ENCODE data around the gene CACNA1S. TPM values are rescaled to one million over a fixed set of nuclear protein-coding genes. Genes with fewer than 3 reads are reported as not detected.

Gene CACNA1S
- total RNA-seq, 1 experiment from 2014 or later = not detected

- no peak for DNase-seq (ENCODE audit: low read depth)
Observed at GRCh38 chr1:201063145-201063544, 49.1 kb downstream of the CACNA1S start.

GRCh38 chr1:201062511-201063091 lies 49.6 kb downstream of the CACNA1S start:
- DNase-seq (ENCODE audit: low read depth) = no peak

- no peak for DNase-seq (ENCODE audit: low read depth)
Observed at GRCh38 chr1:201061886-201062285, 50.3 kb downstream of the CACNA1S start.

- no peak for DNase-seq (ENCODE audit: low read depth)
Observed at GRCh38 chr1:201061049-201061448, 51.2 kb downstream of the CACNA1S start.

- DNase-seq (ENCODE audit: low read depth) = no peak
Observed at GRCh38 chr1:201060586-201060985, 51.6 kb downstream of the CACNA1S start.

GRCh38 chr1:201059871-201060555 lies 52.2 kb downstream of the CACNA1S start:
- DNase-seq (ENCODE audit: low read depth) = no peak

- no peak for DNase-seq (ENCODE audit: low read depth)
Observed at GRCh38 chr1:201059401-201059800, 52.8 kb downstream of the CACNA1S start.

- DNase-seq (ENCODE audit: low read depth) = no peak
Observed at GRCh38 chr1:201054091-201054543, 58.1 kb downstream of the CACNA1S start.

GRCh38 chr1:201053155-201053860 lies 58.9 kb downstream of the CACNA1S start:
- DNase-seq (ENCODE audit: low read depth) = no peak

GRCh38 chr1:201051399-201051798 lies 60.8 kb downstream of the CACNA1S start:
- DNase-seq (ENCODE audit: low read depth) = no peak

GRCh38 chr1:201050515-201051277 lies 61.5 kb downstream of the CACNA1S start:
- no peak for DNase-seq (ENCODE audit: low read depth)

- DNase-seq (ENCODE audit: low read depth) = no peak
Observed at GRCh38 chr1:201049248-201049831, 62.9 kb downstream of the CACNA1S start.

- no peak for DNase-seq (ENCODE audit: low read depth)
Observed at GRCh38 chr1:201048521-201048920, 63.7 kb downstream of the CACNA1S start.

- DNase-seq (ENCODE audit: low read depth) = no peak
Observed at GRCh38 chr1:201044119-201044518, 68.1 kb downstream of the CACNA1S start.

GRCh38 chr1:201042779-201043461 lies 69.3 kb downstream of the CACNA1S start:
- DNase-seq (ENCODE audit: low read depth) = peak; percentile 62

- no peak for DNase-seq (ENCODE audit: low read depth)
Observed at GRCh38 chr1:201041011-201041410, 71.2 kb downstream of the CACNA1S start.

- no peak for DNase-seq (ENCODE audit: low read depth)
Observed at GRCh38 chr1:201039876-201040275, 72.3 kb downstream of the CACNA1S start.

- no peak for DNase-seq (ENCODE audit: low read depth)
Observed at GRCh38 chr1:201039418-201039817, 72.8 kb downstream of the CACNA1S start.

- DNase-seq (ENCODE audit: low read depth) = no peak
Observed at GRCh38 chr1:201038186-201038876, 73.9 kb downstream of the CACNA1S start.

- DNase-seq (ENCODE audit: low read depth) = no peak
Observed at GRCh38 chr1:201036188-201036842, 75.9 kb downstream of the CACNA1S start.

Measured in Daoy (cell line).